ENCODE results near the gene KBTBD8.

The KBTBD8 gene

DNA sequence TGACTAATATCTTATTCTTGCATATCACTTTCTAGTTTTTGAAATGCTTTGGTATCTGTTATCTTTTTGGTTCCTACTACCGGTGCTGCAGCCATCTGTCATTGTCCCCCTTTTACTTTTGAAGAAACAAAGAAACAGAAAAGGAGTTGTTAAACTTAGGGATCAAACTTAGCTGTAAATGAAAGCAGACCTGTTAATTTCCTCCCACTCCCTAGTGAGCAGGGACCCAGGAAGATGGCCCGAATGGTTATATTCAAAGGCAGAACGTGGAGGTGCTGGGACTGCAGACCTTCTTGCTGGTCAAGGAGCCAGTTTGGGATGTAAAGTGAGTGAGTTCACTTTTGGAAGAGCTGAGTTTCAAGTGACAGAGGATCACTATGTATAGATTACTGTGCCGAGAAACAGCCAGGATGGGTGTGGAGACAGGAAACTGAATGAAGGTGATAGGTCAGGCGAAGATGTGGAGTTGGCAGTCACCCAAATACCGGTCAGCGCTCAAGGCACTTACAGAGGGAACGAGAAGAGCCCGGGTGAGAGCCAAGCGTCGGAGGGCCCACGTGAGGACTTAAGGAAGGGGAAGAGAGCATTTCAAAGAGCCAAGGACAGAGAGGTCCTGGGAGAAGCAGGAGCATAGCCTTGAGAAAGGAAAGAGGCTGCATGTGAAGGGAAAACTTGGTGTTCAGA lies 20.1 kb downstream of the KBTBD8 start:
- Histone ChIP-seq H3K4me3 (ENCODE audit: low read depth in 1 of 2, low read length in 2 of 2) (no peak overlapping the region), H3K4me2 (ENCODE audit: insufficient read depth, low read length) (no peak overlapping the region), H3K9me3 (ENCODE audit: insufficient read depth, low read length, severe bottlenecking) (no peaks in the 10 kb centered on the region), H2AFZ (ENCODE audit: low read depth, low read length) (no peak overlapping the region), H3K27ac (ENCODE audit: low read length) (no peak overlapping the region), H3K79me2 (ENCODE audit: insufficient read depth, low read length) (no peaks in the 10 kb centered on the region), H3K9ac (ENCODE audit: low read depth, low read length) (no peak overlapping the region), H3K4me1 (ENCODE audit: insufficient read depth, low read length) (no peaks in the 10 kb centered on the region), H4K20me1 (ENCODE audit: insufficient read depth, low read length) (no peaks in the 10 kb centered on the region), H3K27me3 (ENCODE audit: insufficient read depth, low read length, poor library complexity) (no peaks in the 10 kb centered on the region), H3K36me3 (ENCODE audit: insufficient read depth, low read length) (no peaks in the 10 kb centered on the region)
- TF ChIP-seq CTCF (IDR thresholded peaks at IDR 0.05; ENCODE audit: borderline replicate concordance, extremely low read depth, low read length, poor library complexity, severe bottlenecking), result no peak
- TF ChIP-seq EZH2 (IDR thresholded peaks at IDR 0.05; ENCODE audit: borderline replicate concordance, low read depth, low read length, severe bottlenecking), result no peak
- DNase-seq, result no peak
- ATAC-seq (ENCODE audit: insufficient read depth, low read depth), result no peak

GRCh38 chr3:67018789-67019526 lies 20.9 kb downstream of the KBTBD8 start:
- H3K27ac ChIP-seq (ENCODE audit: low read length), result no peak overlapping the region
- no peak overlapping the region for H3K4me3 ChIP-seq (ENCODE audit: low read depth in 1 of 2, low read length in 2 of 2)
- no peaks in the 10 kb centered on the region for H3K4me1 ChIP-seq (ENCODE audit: insufficient read depth, low read length)
- TF ChIP-seq CTCF (IDR thresholded peaks at IDR 0.05; ENCODE audit: borderline replicate concordance, extremely low read depth, low read length, poor library complexity, severe bottlenecking) (no peak), EZH2 (IDR thresholded peaks at IDR 0.05; ENCODE audit: borderline replicate concordance, low read depth, low read length, severe bottlenecking) (no peak)
- no peak overlapping the region for H2AFZ ChIP-seq (ENCODE audit: low read depth, low read length)
- H4K20me1 ChIP-seq (ENCODE audit: insufficient read depth, low read length), result no peaks in the 10 kb centered on the region
- no peak overlapping the region for H3K4me2 ChIP-seq (ENCODE audit: insufficient read depth, low read length)
- H3K27me3 ChIP-seq (ENCODE audit: insufficient read depth, low read length, poor library complexity), result no peaks in the 10 kb centered on the region
- H3K9ac ChIP-seq (ENCODE audit: low read depth, low read length), result no peak overlapping the region
- ATAC-seq (ENCODE audit: insufficient read depth, low read depth) (no peak), DNase-seq (no peak)
- H3K9me3 ChIP-seq (ENCODE audit: insufficient read depth, low read length, severe bottlenecking), result no peaks in the 10 kb centered on the region
- H3K79me2 ChIP-seq (ENCODE audit: insufficient read depth, low read length), result no peaks in the 10 kb centered on the region
- H3K36me3 ChIP-seq (ENCODE audit: insufficient read depth, low read length), result no peaks in the 10 kb centered on the region

GRCh38 chr3:67028001-67028784 lies 30.1 kb downstream of the KBTBD8 start:
- Histone ChIP-seq H3K27ac (ENCODE audit: low read length) (no peak overlapping the region), H4K20me1 (ENCODE audit: insufficient read depth, low read length) (no peaks in the 10 kb centered on the region), H2AFZ (ENCODE audit: low read depth, low read length) (no peak overlapping the region), H3K9me3 (ENCODE audit: insufficient read depth, low read length, severe bottlenecking) (no peaks in the 10 kb centered on the region), H3K9ac (ENCODE audit: low read depth, low read length) (no peak overlapping the region), H3K27me3 (ENCODE audit: insufficient read depth, low read length, poor library complexity) (no peaks in the 10 kb centered on the region), H3K36me3 (ENCODE audit: insufficient read depth, low read length) (no peaks in the 10 kb centered on the region), H3K4me1 (ENCODE audit: insufficient read depth, low read length) (no peaks in the 10 kb centered on the region), H3K4me2 (ENCODE audit: insufficient read depth, low read length) (no peak overlapping the region), H3K4me3 (ENCODE audit: low read depth in 1 of 2, low read length in 2 of 2) (no peak overlapping the region), H3K79me2 (ENCODE audit: insufficient read depth, low read length) (no peaks in the 10 kb centered on the region)
- ATAC-seq (ENCODE audit: insufficient read depth, low read depth) (no peak), DNase-seq (no peak)
- TF ChIP-seq CTCF (IDR thresholded peaks at IDR 0.05; ENCODE audit: borderline replicate concordance, extremely low read depth, low read length, poor library complexity, severe bottlenecking) (no peak), EZH2 (IDR thresholded peaks at IDR 0.05; ENCODE audit: borderline replicate concordance, low read depth, low read length, severe bottlenecking) (no peak)
